Measurements from ENCODE around the gene EDA. TPM values are rescaled to one million over a fixed set of nuclear protein-coding genes. Genes with fewer than 3 reads are reported as not detected.

Gene EDA
- total and polyA plus RNA-seq, 10 of the 15 experiments (the other 5 are each of a cell fraction or from before 2014, with no cell fraction given), result 0.06 TPM; not detected in 9

DNA sequence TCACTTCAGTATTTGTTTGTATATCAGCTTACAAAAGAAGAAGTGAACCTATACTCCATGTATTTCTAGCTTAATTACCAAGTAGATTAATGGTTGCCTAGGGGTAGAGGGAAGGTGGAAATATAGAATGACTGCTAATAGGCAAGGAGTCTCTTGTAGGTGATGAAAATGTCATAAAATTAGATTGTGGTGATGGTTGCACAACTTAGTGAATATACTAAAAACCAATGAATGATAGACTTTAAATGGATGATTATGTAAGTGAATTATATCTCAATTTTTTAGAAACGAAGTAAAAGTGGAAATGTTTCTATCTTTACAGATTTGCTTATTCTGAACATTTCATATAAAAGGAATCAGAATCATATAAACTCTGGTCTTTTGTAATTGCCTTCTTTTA, 268.3 kb downstream of the EDA start:
- Histone ChIP-seq H3K9me3 (replicated peaks; ENCODE audit: control insufficient read depth, insufficient read depth, low read length) (no peaks in the 10 kb centered on the region), H3K9ac (ENCODE audit: control insufficient read depth, insufficient read depth, low read length) (no peak overlapping the region), H3K4me1 (ENCODE audit: control insufficient read depth, insufficient read depth, low read length) (no peaks in the 10 kb centered on the region), H3K27ac (ENCODE audit: control insufficient read depth, insufficient read depth) (no peak overlapping the region), H3K27me3 (replicated peaks in 1 of 2; ENCODE audit: control insufficient read depth in 2 of 2, insufficient read depth in 2 of 2, low read length in 1 of 2) (no peaks in the 10 kb centered on the region), H4K20me1 (ENCODE audit: control insufficient read depth, insufficient read depth) (no peaks in the 10 kb centered on the region), H3K4me2 (ENCODE audit: control insufficient read depth, insufficient read depth) (no peak overlapping the region), H3K79me2 (ENCODE audit: control insufficient read depth, insufficient read depth, low read length) (no peaks in the 10 kb centered on the region), H2AFZ (ENCODE audit: control insufficient read depth, low read depth, low read length) (no peak overlapping the region), H3K4me3 (no peak overlapping the region), H3K36me3 (ENCODE audit: control insufficient read depth in 2 of 2, insufficient read depth in 2 of 2, low read length in 1 of 2) (no peaks in the 10 kb centered on the region)
- intact Hi-C loops (cut with micrococcal nuclease; ENCODE audit: unreplicated experiment), result no loop called here
- in situ Hi-C loops (cut with MboI), result no loop called here
- DNase-seq (ENCODE audit: low read depth, low spot score) (no peak), ATAC-seq (no peak), FAIRE-seq (no peak)
- ChIA-PET RAD21 (ENCODE audit: unreplicated experiment) (no interaction called here), CTCF (no interaction called here), SMC1A (ENCODE audit: uncharacterized antibody, unreplicated experiment) (no interaction called here), POLR2A (no interaction called here)
- TF ChIP-seq POLR2AphosphoS5 (IDR thresholded peaks at IDR 0.05; ENCODE audit: low read length), result no peak
- no TSS peak for BruUV-seq (replicated peaks)
- WGBS (ENCODE audit: insufficient coverage, insufficient replicate concordance, low lambda C conversion rate, missing lambda C conversion rate), result 0% methylated on average over 1 of the region's 1 CpG

DNA sequence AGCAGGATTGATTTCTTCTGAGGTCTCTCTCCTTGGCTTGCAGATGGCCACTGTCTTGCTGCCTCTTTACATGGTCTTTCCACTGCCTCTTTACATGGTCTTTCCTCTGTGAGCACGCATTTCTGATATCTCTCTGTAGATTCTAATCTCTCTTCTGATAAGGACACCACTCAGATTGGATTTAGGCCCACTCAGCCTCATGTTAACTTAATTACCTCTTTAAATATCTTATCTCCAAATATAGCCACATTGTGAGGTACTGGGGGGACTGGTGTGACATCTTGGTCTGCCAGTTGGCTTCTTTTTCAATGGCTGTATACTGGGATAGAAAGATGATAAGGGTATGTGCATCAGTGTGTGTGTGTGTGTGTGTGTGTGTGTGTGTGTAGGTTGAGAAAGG, 280.1 kb downstream of the EDA start:
- H3K36me3 ChIP-seq (ENCODE audit: control insufficient read depth in 2 of 2, insufficient read depth in 2 of 2, low read length in 1 of 2), result no peaks in the 10 kb centered on the region
- TF ChIP-seq, protein P1, sequence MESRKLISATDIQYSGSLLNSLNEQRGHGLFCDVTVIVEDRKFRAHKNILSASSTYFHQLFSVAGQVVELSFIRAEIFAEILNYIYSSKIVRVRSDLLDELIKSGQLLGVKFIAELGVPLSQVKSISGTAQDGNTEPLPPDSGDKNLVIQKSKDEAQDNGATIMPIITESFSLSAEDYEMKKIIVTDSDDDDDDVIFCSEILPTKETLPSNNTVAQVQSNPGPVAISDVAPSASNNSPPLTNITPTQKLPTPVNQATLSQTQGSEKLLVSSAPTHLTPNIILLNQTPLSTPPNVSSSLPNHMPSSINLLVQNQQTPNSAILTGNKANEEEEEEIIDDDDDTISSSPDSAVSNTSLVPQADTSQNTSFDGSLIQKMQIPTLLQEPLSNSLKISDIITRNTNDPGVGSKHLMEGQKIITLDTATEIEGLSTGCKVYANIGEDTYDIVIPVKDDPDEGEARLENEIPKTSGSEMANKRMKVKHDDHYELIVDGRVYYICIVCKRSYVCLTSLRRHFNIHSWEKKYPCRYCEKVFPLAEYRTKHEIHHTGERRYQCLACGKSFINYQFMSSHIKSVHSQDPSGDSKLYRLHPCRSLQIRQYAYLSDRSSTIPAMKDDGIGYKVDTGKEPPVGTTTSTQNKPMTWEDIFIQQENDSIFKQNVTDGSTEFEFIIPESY (IDR thresholded peaks at IDR 0.05), result no peak
- TF ChIP-seq CREB1 (IDR thresholded peaks at IDR 0.05; ENCODE audit: low read depth) (no peak), TCF7 (IDR thresholded peaks at IDR 0.05; ENCODE audit: borderline replicate concordance) (no peak), SIN3A (IDR thresholded peaks at IDR 0.05; ENCODE audit: low read depth, low read length) (no peak), MEF2A (IDR thresholded peaks at IDR 0.05; ENCODE audit: insufficient read depth, low read depth, low read length) (no peak)
- TF ChIP-seq, protein P2, sequence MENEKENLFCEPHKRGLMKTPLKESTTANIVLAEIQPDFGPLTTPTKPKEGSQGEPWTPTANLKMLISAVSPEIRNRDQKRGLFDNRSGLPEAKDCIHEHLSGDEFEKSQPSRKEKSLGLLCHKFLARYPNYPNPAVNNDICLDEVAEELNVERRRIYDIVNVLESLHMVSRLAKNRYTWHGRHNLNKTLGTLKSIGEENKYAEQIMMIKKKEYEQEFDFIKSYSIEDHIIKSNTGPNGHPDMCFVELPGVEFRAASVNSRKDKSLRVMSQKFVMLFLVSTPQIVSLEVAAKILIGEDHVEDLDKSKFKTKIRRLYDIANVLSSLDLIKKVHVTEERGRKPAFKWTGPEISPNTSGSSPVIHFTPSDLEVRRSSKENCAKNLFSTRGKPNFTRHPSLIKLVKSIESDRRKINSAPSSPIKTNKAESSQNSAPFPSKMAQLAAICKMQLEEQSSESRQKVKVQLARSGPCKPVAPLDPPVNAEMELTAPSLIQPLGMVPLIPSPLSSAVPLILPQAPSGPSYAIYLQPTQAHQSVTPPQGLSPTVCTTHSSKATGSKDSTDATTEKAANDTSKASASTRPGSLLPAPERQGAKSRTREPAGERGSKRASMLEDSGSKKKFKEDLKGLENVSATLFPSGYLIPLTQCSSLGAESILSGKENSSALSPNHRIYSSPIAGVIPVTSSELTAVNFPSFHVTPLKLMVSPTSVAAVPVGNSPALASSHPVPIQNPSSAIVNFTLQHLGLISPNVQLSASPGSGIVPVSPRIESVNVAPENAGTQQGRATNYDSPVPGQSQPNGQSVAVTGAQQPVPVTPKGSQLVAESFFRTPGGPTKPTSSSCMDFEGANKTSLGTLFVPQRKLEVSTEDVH (IDR thresholded peaks at IDR 0.05; ENCODE audit: low read depth, partially characterized antibody), result no peak
- no peaks in the 10 kb centered on the region for H3K27me3 ChIP-seq (replicated peaks in 1 of 2; ENCODE audit: control insufficient read depth in 2 of 2, insufficient read depth in 2 of 2, low read length in 1 of 2)
- in situ Hi-C loops (cut with MboI) (no loop called here), intact Hi-C loops (cut with micrococcal nuclease; ENCODE audit: unreplicated experiment) (no loop called here)
- SMC1A ChIA-PET (ENCODE audit: uncharacterized antibody, unreplicated experiment), result no interaction called here
- H3K27ac ChIP-seq (ENCODE audit: control insufficient read depth, insufficient read depth), result no peak overlapping the region
- no peaks in the 10 kb centered on the region for H3K79me2 ChIP-seq (ENCODE audit: control insufficient read depth, insufficient read depth, low read length)
- no peak overlapping the region for H2AFZ ChIP-seq (ENCODE audit: control insufficient read depth, low read depth, low read length)
- POLR2A ChIA-PET, result no interaction called here
- H3K9ac ChIP-seq (ENCODE audit: control insufficient read depth, insufficient read depth, low read length), result no peak overlapping the region
- ATAC-seq (no peak), FAIRE-seq (no peak), DNase-seq (ENCODE audit: low read depth, low spot score) (no peak)
- no peak overlapping the region for H3K4me2 ChIP-seq (ENCODE audit: control insufficient read depth, insufficient read depth)
- H4K20me1 ChIP-seq (ENCODE audit: control insufficient read depth, insufficient read depth), result no peaks in the 10 kb centered on the region
- RAD21 ChIA-PET (ENCODE audit: unreplicated experiment), result no interaction called here
- BruUV-seq (replicated peaks), result no TSS peak
- 0% methylated on average over 1 of the region's 1 CpG for WGBS (ENCODE audit: insufficient coverage, insufficient replicate concordance, low lambda C conversion rate, missing lambda C conversion rate)
- H3K9me3 ChIP-seq (replicated peaks; ENCODE audit: control insufficient read depth, insufficient read depth, low read length), result no peaks in the 10 kb centered on the region
- no peaks in the 10 kb centered on the region for H3K4me1 ChIP-seq (ENCODE audit: control insufficient read depth, insufficient read depth, low read length)
- no peak overlapping the region for H3K4me3 ChIP-seq
- CTCF ChIA-PET, result no interaction called here
